Measurements from ENCODE around the gene L3MBTL4.
"Not testable (repeated sequence)": the region's sequence is repeated elsewhere in the genome, so short reads cannot be mapped to it uniquely, and the experiment has no call there.

Gene L3MBTL4

GRCh38 chr18:6205706-6206105, 209.0 kb downstream of the L3MBTL4 start:
- no peak for FAIRE-seq
- no peak for DNase-seq (ENCODE audit: insufficient read length, low spot score)

- DNase-seq (ENCODE audit: insufficient read length, low spot score), result no peak
- FAIRE-seq, result no peak
These were observed 210.2 kb downstream of the L3MBTL4 start for GRCh38 chr18:6204476-6204875.

- FAIRE-seq, result no peak
- no peak for DNase-seq (ENCODE audit: insufficient read length, low spot score)
These were observed 210.9 kb downstream of the L3MBTL4 start for GRCh38 chr18:6203791-6204190.

- DNase-seq (ENCODE audit: insufficient read length, low spot score) (no peak), FAIRE-seq (no peak)
These were observed 211.8 kb downstream of the L3MBTL4 start for GRCh38 chr18:6202861-6203260.

- FAIRE-seq (no peak), DNase-seq (ENCODE audit: insufficient read length, low spot score) (no peak)
These were observed 214.4 kb downstream of the L3MBTL4 start for GRCh38 chr18:6200204-6200774.

- DNase-seq (ENCODE audit: insufficient read length, low spot score) (no peak), FAIRE-seq (no peak)
These were observed 214.9 kb downstream of the L3MBTL4 start for GRCh38 chr18:6199777-6200176.

- FAIRE-seq, result no peak
These were observed 216.1 kb downstream of the L3MBTL4 start for GRCh38 chr18:6198585-6198984.

GRCh38 chr18:6194640-6195039, 220.1 kb downstream of the L3MBTL4 start:
- DNase-seq (ENCODE audit: insufficient read length, low spot score), result no peak
- FAIRE-seq, result no peak

More at GRCh38 chr18:6198585-6198984, 216.1 kb downstream of the L3MBTL4 start:
- no peak for DNase-seq (ENCODE audit: insufficient read length, low spot score)

GRCh38 chr18:6185782-6186181, 228.9 kb downstream of the L3MBTL4 start:
- FAIRE-seq; DNase-seq (ENCODE audit: insufficient read length, low spot score): not testable (repeated sequence)

GRCh38 chr18:6174983-6175745, 239.5 kb downstream of the L3MBTL4 start:
- FAIRE-seq (no peak), DNase-seq (ENCODE audit: insufficient read length, low spot score) (no peak)

GRCh38 chr18:6170604-6171003, 244.1 kb downstream of the L3MBTL4 start:
- FAIRE-seq (no peak), DNase-seq (ENCODE audit: insufficient read length, low spot score) (no peak)

- FAIRE-seq, result no peak
These were observed 253.2 kb downstream of the L3MBTL4 start for GRCh38 chr18:6161549-6161948.

GRCh38 chr18:6159426-6159825, 255.3 kb downstream of the L3MBTL4 start:
- no peak for DNase-seq (ENCODE audit: insufficient read length, low spot score)
- no peak for FAIRE-seq

More at GRCh38 chr18:6161549-6161948, 253.2 kb downstream of the L3MBTL4 start:
- DNase-seq (ENCODE audit: insufficient read length, low spot score), result no peak

GRCh38 chr18:6158958-6159357, 255.8 kb downstream of the L3MBTL4 start:
- FAIRE-seq (no peak), DNase-seq (ENCODE audit: insufficient read length, low spot score) (no peak)

- FAIRE-seq (no peak), DNase-seq (ENCODE audit: insufficient read length, low spot score) (no peak)
These were observed 258.3 kb downstream of the L3MBTL4 start for GRCh38 chr18:6156446-6156845.

GRCh38 chr18:6155707-6156106, 259.0 kb downstream of the L3MBTL4 start:
- DNase-seq (ENCODE audit: insufficient read length, low spot score) (no peak), FAIRE-seq (no peak)

- no peak for DNase-seq (ENCODE audit: insufficient read length, low spot score)
- FAIRE-seq, result no peak
These were observed 264.3 kb downstream of the L3MBTL4 start for GRCh38 chr18:6150430-6150829.

- FAIRE-seq (no peak), DNase-seq (ENCODE audit: insufficient read length, low spot score) (no peak)
These were observed 268.4 kb downstream of the L3MBTL4 start for GRCh38 chr18:6146307-6146661.

- DNase-seq (ENCODE audit: insufficient read length, low spot score), result no peak
- no peak for FAIRE-seq
These were observed 268.9 kb downstream of the L3MBTL4 start for GRCh38 chr18:6145645-6146306.

GRCh38 chr18:6139007-6139406, 275.7 kb downstream of the L3MBTL4 start:
- FAIRE-seq, result no peak

GRCh38 chr18:6135901-6136300, 278.8 kb downstream of the L3MBTL4 start:
- not testable (repeated sequence) for FAIRE-seq; DNase-seq (ENCODE audit: insufficient read length, low spot score)

More at GRCh38 chr18:6139007-6139406, 275.7 kb downstream of the L3MBTL4 start:
- DNase-seq (ENCODE audit: insufficient read length, low spot score), result no peak

- DNase-seq (ENCODE audit: insufficient read length, low spot score); FAIRE-seq: not testable (repeated sequence)
These were observed 279.7 kb downstream of the L3MBTL4 start for GRCh38 chr18:6135029-6135428.
